Ovary (tissue), 3 donors: ENCODE results near the gene MOG.

ENCODE experiments used
- CTCF ChIP-seq, 3 donors: fragments of 450-650 bp in 2 of 3; fragments of 200-600 bp in 1 of 3; IDR thresholded peaks; one replicate each; pipeline versions ENCODE4 v1.5.1 to v1.8.0; 2016 to 2022; ENCODE audit warnings: antibody characterized with exemption in 3 of 3, mild to moderate bottlenecking in 1 of 3
- EP300 ChIP-seq: sonication (generic); formaldehyde crosslinking; IDR thresholded peaks from one replicate; pipeline ENCODE4 v1.6.1; 2017; ENCODE audit warnings: antibody characterized with exemption
- POLR2A ChIP-seq: fragments of 450-650 bp; IDR thresholded peaks from one replicate; pipeline ENCODE4 v1.6.1; 2017; ENCODE audit warnings: antibody characterized with exemption, mild to moderate bottlenecking, moderate library complexity
- donor health status: DM: no; HTN: no; CAD: no.

GRCh38 chr6:29630315-29630714, 26.6 kb upstream of the MOG start:
- no peak for TF ChIP-seq CTCF (IDR thresholded peaks at IDR 0.05)
- TF ChIP-seq POLR2A = no peak
- TF ChIP-seq EP300 = no peak
